ENCODE results near the gene NSUN6. TPM values are rescaled to one million over a fixed set of nuclear protein-coding genes. Genes with fewer than 3 reads are reported as not detected.

Gene NSUN6
- total RNA-seq, 1 donor from 2014 or later: 14.3 TPM

Other genes starting within 250 kb of the NSUN6 start
- gene ARL5B, start 7.8 kb upstream of the NSUN6 start, total RNA-seq (ENCODE audit: low replicate concordance): 34.9 and 38.0 TPM in 2 replicates